GM23248 (cell line): ENCODE results near the gene SH3RF2. TPM values are rescaled to one million over a fixed set of nuclear protein-coding genes. Genes with fewer than 3 reads are reported as not detected.

ENCODE experiments used
- DNase-seq: peaks from one replicate; pipeline ENCODE4 v3.0.0-alpha.2; 2015
- H2AFZ ChIP-seq: fragments of 200-600 bp; sonication (generic); 2 replicates; pipeline ENCODE4 v1.6.1; 2016; ENCODE audit warnings: antibody characterized with exemption
- H3F3A ChIP-seq: fragments of 200-600 bp; sonication (generic); 2 replicates; pipeline ENCODE4 v1.6.1; 2016; ENCODE audit warnings: mild to moderate bottlenecking, antibody characterized with exemption, mixed run types; ENCODE audit not compliant: insufficient read depth
- H3K27ac ChIP-seq: fragments of 200-600 bp; sonication (generic); 2 replicates; pipeline ENCODE4 v1.5.1; 2016; ENCODE audit warnings: mild to moderate bottlenecking
- H3K27me3 ChIP-seq: fragments of 200-600 bp; sonication (generic); replicated peaks from 2 replicates; pipeline ENCODE4 v1.6.1; 2016; ENCODE audit warnings: mild to moderate bottlenecking; ENCODE audit not compliant: insufficient read depth
- H3K36me3 ChIP-seq: fragments of 200-600 bp; sonication (generic); 2 replicates; pipeline ENCODE4 v1.6.1; 2016; ENCODE audit warnings: low read depth, mild to moderate bottlenecking
- H3K4me1 ChIP-seq: fragments of 200-600 bp; sonication (generic); 2 replicates; pipeline ENCODE4 v1.6.1; 2016; ENCODE audit warnings: mild to moderate bottlenecking; ENCODE audit not compliant: insufficient read depth
- H3K4me2 ChIP-seq: fragments of 200-600 bp; sonication (generic); one replicate; pipeline ENCODE4 v1.6.1; 2016; ENCODE audit warnings: mild to moderate bottlenecking; ENCODE audit not compliant: unreplicated experiment
- H3K4me3 ChIP-seq: fragments of 200-600 bp; sonication (generic); 2 replicates; pipeline ENCODE4 v1.5.1; 2016; ENCODE audit warnings: mild to moderate bottlenecking
- H3K79me2 ChIP-seq: fragments of 200-600 bp; sonication (generic); 2 replicates; pipeline ENCODE4 v1.6.1; 2016; ENCODE audit warnings: mild to moderate bottlenecking; ENCODE audit not compliant: insufficient read depth
- H3K9ac ChIP-seq: fragments of 200-600 bp; sonication (generic); 2 replicates; pipeline ENCODE4 v1.6.1; 2016; ENCODE audit warnings: mild to moderate bottlenecking
- H3K9me2 ChIP-seq: fragments of 200-600 bp; sonication (generic); 2 replicates; pipeline ENCODE4 v1.6.1; 2016; ENCODE audit warnings: mixed run types, mild to moderate bottlenecking, moderate library complexity; ENCODE audit not compliant: insufficient read depth
- H3K9me3 ChIP-seq: fragments of 200-600 bp; sonication (generic); one replicate; pipeline ENCODE4 v1.6.1; 2017; ENCODE audit warnings: low read depth
- H4K20me1 ChIP-seq: fragments of 200-600 bp; sonication (generic); 2 replicates; pipeline ENCODE4 v1.6.0; 2016; ENCODE audit not compliant: insufficient read depth
- EZH2 ChIP-seq: fragments of 200-600 bp; sonication (generic); IDR thresholded peaks from 2 replicates; pipeline ENCODE4 v1.6.1; 2018; ENCODE audit warnings: antibody characterized with exemption, mild to moderate bottlenecking; ENCODE audit not compliant: insufficient read depth, poor library complexity, severe bottlenecking
- EZH2phosphoT487 ChIP-seq: fragments of 200-600 bp; sonication (generic); IDR thresholded peaks from 2 replicates; pipeline ENCODE4 v1.6.1; 2018; ENCODE audit warnings: antibody characterized with exemption, moderate library complexity, mild to moderate bottlenecking, low read depth; ENCODE audit not compliant: insufficient read depth
- WGBS, 2 experiments: methylation state at CpG; one replicate each; pipeline ENCODE4 v1.1.6; 2015 to 2017; ENCODE audit warnings: low lambda C conversion rate in 2 of 2, low coverage in 1 of 2; ENCODE audit errors: missing lambda C conversion rate in 2 of 2; 5-methylcytosine and 5-hydroxymethylcytosine counted together
- in situ Hi-C: fragments of 300-500 bp; cut with MboI; formaldehyde crosslinking; loops from 2 replicates; pipeline ENCODE4 v1.15.0; 2020
- polyA plus RNA-seq: library from polyadenylated mRNA; unstranded; fragments of >200 nt; fragmentation: Nextera tagmentation; extraction: Ambion mirVana; gene quantifications from 2 replicates; pipeline ENCODE4 v1.2.1, GENCODE V29; 2016
- total RNA-seq: library from RNA; depleted of rRNA; stranded (reverse); fragments of >200 nt; shearing (Covaris generic); gene quantifications from 2 replicates; pipeline ENCODE4 v1.2.3, GENCODE V29; 2014

SH3RF2 gene
- total and polyA plus RNA-seq, 2 experiments from 2014 or later, result 0.21 TPM; not detected in 1

GRCh38 chr5:145965804-145966203 is 29.4 kb downstream of the SH3RF2 start:
- no peak for TF ChIP-seq EZH2phosphoT487
- no peak for TF ChIP-seq EZH2
- Histone ChIP-seq H3K9me2 (no peaks in the 10 kb centered on the region), H3K79me2 (no peaks in the 10 kb centered on the region), H3K4me3 (no peak overlapping the region), H3K36me3 (no peaks in the 10 kb centered on the region), H3K9me3 (no peaks in the 10 kb centered on the region), H3K9ac (no peak overlapping the region), H2AFZ (no peak overlapping the region), H3K4me2 (no peak overlapping the region), H3F3A (no peaks in the 10 kb centered on the region), H3K27me3 (peaks cover 4% of the 10 kb centered on the region), H3K27ac (no peak overlapping the region), H3K4me1 (no peaks in the 10 kb centered on the region), H4K20me1 (no peaks in the 10 kb centered on the region)
- 31 to 33% methylated on average over 4 of the region's 4 CpGs for WGBS, 2 experiments
- DNase-seq, result no peak
- in situ Hi-C loops, result no loop called here

- H3K4me3 ChIP-seq, result no peak overlapping the region
- no peak overlapping the region for H3K4me2 ChIP-seq
- no peaks in the 10 kb centered on the region for H3K79me2 ChIP-seq
- H3K27me3 ChIP-seq, result no peaks in the 10 kb centered on the region; the same call in 1 of the 2 replicates
- H3K9me3 ChIP-seq, result no peaks in the 10 kb centered on the region
- no peaks in the 10 kb centered on the region for H3K9me2 ChIP-seq
- 49 to 62% methylated on average over 2 of the region's 2 CpGs for WGBS, 2 experiments
- H3K27ac ChIP-seq, result no peak overlapping the region
- H3K36me3 ChIP-seq, result no peaks in the 10 kb centered on the region
- H3K4me1 ChIP-seq, result no peaks in the 10 kb centered on the region
- no peak for DNase-seq
- H3F3A ChIP-seq, result no peaks in the 10 kb centered on the region
- TF ChIP-seq EZH2phosphoT487, result no peak
- TF ChIP-seq EZH2, result no peak
- in situ Hi-C loops, result no loop called here
- H2AFZ ChIP-seq, result no peak overlapping the region
- H3K9ac ChIP-seq, result no peak overlapping the region
- H4K20me1 ChIP-seq, result no peaks in the 10 kb centered on the region
These were observed 30.9 kb downstream of the SH3RF2 start for GRCh38 chr5:145967296-145967695.

- Histone ChIP-seq H3K4me1 (no peaks in the 10 kb centered on the region), H3K4me3 (no peak overlapping the region), H3K9me3 (no peaks in the 10 kb centered on the region), H3K9ac (no peak overlapping the region), H3K27ac (no peak overlapping the region), H3K79me2 (no peaks in the 10 kb centered on the region), H2AFZ (no peak overlapping the region), H3K36me3 (no peaks in the 10 kb centered on the region), H3K9me2 (no peaks in the 10 kb centered on the region), H3K4me2 (no peak overlapping the region), H4K20me1 (no peaks in the 10 kb centered on the region), H3F3A (no peaks in the 10 kb centered on the region), H3K27me3 (no peaks in the 10 kb centered on the region; the same call in 1 of the 2 replicates)
- no peak for TF ChIP-seq EZH2phosphoT487
- no peak for TF ChIP-seq EZH2
- DNase-seq, result no peak
- in situ Hi-C loops, result no loop called here
- WGBS, 2 experiments, result 27 to 28% methylated on average over 4 of the region's 4 CpGs
These were observed 32.8 kb downstream of the SH3RF2 start for GRCh38 chr5:145968970-145969713.

- no peaks in the 10 kb centered on the region for H3K36me3 ChIP-seq
- no peaks in the 10 kb centered on the region for H3K79me2 ChIP-seq
- H3K4me2 ChIP-seq, result no peak overlapping the region
- H3K27ac ChIP-seq, result no peak overlapping the region
- no peaks in the 10 kb centered on the region for H3K9me2 ChIP-seq
- no peaks in the 10 kb centered on the region; the same call in 1 of the 2 replicates for H3K27me3 ChIP-seq
- H3K4me3 ChIP-seq, result no peak overlapping the region
- TF ChIP-seq EZH2 (no peak), EZH2phosphoT487 (no peak)
- H3F3A ChIP-seq, result no peaks in the 10 kb centered on the region
- no peak overlapping the region for H3K9ac ChIP-seq
- no peaks in the 10 kb centered on the region for H3K9me3 ChIP-seq
- in situ Hi-C loops, result no loop called here
- WGBS, 2 experiments, result 56 to 64% methylated on average over 2 of the region's 2 CpGs
- no peaks in the 10 kb centered on the region for H3K4me1 ChIP-seq
- no peak for DNase-seq
- no peak overlapping the region for H2AFZ ChIP-seq
- H4K20me1 ChIP-seq, result no peaks in the 10 kb centered on the region
These were observed 33.3 kb downstream of the SH3RF2 start for GRCh38 chr5:145969714-145970092.
